Inflammatory macrophage treated with lipopolysaccharide for 4 hours (primary cell): Measurements from ENCODE around the gene ARHGEF17.

Experiments used
- DNase-seq: peaks from one replicate; pipeline ENCODE4 v3.0.0-alpha.2; 2020

Gene ARHGEF17

DNA sequence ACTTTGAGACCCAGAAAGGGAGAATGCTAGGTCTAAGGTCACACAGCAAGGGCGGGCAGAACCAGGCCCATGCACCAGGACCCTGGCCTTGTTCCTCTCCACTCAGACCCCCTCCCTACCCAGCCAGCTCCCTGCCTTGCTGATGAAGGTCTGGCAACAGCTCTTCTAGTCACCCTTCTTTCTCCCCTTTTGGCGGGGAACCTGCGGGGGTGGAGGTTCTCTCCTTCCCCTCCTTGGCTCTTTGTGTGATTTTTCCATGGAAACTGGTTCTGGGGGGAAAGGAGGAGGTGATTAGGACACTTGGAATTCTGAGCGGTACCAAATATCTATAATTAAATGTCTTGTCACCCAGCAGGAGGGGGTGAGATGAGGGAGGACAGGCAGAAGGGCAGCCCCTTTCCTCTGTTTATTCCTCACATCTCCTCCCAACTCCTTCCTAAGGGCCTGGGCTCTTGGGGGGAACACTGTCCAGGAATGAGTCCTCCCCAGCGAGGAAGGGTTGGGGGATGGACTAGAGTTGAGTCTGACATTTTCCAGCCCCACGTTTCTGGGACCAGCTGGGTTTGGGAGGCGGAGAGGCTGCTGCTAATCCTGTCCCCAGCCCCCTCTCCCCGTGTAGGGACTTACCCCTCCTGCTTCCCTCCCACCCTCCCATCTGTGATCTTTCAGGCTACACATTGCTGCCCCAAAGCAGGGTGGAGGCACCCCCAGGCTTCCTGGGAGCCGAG, 7.4 kb downstream of the ARHGEF17 start:
- no peak for DNase-seq

DNA sequence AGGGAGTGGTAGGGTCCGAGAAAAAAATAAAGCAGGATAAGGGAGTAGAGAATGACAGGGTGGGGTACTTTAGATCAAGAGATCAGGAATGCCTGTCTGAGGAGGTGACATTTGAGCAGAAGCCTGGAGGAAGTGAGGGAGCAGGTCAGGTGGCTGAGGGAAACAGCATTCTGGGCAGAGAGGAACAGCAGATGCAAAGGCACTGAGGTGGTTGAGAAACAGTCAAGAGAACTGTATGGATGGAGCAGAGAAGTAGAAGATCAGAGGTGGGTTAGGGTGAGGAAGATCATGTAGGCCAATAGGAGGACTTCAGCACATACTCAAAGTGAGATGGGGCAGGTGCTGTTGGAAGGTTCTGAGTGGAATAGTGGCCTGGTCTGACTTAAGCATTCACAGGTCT, 8.3 kb downstream of the ARHGEF17 start:
- DNase-seq = no peak

DNA sequence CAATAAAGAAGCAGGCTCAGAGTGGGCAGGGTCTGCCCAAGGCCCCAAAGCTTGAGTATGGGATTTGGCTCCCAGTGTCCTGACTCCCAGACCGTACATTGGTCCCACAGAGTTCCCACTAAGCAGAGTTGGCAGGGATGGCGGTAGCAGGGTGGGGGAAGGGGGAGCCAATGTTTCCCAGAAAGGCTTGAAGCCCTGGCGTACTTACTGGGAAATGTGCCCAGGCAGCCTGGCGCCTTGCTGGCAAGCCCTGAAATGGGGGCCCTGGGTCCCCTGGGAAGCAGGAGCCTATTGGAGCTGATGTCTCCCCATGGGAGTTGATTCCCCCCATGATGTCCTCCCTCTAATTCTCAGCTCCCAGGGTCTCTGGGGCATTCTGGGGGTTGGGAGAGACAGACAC, 9.3 kb downstream of the ARHGEF17 start:
- DNase-seq = no peak

DNA sequence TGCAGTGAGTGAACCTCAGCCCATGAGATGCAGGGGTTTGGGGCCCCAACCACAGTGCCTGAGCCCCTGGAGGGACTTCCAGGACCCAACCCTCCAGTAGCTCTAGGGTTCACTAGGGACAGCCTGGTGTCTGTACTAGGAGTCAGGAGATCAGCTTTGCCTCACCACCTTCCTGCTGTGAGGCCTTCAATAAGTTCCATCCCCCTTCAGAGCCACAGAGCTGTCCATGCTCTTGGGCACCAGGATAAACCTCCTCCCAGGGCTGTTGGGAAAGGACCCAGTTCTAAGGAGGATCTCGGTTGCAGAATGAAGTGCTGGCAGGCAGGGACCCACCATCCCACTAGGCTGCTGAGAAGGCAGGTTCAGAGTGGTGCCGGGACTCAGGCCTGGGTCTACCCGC, 9.7 kb downstream of the ARHGEF17 start:
- DNase-seq = no peak

- DNase-seq = no peak
Measured at GRCh38 chr11:73318501-73319011, 10.5 kb downstream of the ARHGEF17 start.

DNA sequence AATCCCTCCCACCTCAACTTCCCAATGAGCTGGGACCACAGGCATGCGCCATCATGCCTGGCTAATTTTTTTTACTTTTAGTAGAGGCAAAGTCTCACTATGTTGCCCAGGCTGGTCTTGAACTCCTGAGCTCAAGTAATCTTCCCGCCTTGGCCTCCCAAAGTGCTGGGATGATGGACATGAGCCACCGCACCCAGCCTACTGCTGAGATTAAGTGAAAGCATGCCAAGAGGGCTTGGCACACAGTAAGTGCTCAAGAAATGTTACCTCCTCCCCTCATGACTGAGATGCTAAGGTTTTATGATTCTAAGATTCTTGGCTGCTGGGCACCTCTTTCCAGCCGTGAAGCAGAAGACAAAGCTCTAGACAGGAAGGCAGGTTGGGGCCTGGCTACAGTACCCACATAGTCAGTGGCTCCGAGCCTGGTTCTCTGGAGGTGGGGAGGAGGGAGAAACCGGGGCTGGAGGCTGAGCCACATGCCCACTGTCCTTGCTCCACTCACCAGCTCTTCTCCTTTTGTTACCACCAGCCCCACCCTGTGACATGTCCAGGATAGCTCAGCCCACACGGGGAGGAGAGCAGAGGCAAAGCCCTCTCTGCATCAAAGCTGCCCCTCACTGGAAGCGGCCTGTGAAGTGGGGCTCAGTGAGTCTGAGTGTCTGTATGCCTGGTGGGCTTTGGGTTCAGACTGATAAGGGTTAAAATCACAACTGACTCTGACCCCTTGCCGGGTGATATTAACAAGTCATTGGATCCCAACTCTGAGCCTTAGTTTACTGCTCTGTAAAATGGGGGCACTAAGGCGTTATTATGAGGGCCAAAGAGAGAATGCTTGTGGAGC, 12.9 kb downstream of the ARHGEF17 start:
- DNase-seq = peak; percentile 21

DNA sequence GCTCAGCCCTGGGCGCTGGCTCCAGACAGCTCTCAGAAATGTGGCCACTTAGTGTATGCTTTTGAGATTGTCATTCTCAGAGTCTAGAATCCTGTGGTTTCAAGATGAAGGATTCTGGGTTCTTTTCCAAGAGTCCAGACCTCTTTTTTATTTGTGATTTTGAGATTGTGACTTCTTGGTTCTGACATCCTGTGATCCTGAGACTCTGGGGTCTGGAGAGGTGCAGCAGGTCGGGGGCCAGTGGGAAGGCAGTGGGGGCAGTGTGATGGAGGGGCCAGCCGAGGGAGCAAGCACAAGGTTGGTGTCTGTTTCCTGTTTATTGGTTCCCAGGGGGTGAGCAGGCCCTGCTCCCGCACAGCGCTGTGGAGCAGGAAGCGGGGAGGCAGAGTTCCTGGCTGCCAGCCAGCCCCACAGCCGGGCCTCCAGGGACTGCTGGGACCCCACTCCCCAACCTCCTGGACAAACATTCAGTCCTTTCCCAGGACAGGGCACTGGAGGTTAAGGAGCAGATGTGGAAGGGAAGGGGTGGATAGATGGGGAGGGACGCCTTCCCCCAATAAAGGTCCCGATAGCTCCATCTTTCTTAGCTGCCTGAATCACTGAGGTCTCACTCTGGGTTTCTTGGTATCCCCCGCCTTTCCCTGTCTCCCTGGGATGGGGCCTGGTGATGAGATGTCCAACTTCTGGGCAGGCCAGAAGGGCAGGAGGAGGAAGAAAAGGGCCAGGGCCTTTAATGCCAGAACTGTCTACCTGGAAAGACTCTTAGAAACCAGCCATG, 13.7 kb downstream of the ARHGEF17 start:
- DNase-seq = no peak

DNA sequence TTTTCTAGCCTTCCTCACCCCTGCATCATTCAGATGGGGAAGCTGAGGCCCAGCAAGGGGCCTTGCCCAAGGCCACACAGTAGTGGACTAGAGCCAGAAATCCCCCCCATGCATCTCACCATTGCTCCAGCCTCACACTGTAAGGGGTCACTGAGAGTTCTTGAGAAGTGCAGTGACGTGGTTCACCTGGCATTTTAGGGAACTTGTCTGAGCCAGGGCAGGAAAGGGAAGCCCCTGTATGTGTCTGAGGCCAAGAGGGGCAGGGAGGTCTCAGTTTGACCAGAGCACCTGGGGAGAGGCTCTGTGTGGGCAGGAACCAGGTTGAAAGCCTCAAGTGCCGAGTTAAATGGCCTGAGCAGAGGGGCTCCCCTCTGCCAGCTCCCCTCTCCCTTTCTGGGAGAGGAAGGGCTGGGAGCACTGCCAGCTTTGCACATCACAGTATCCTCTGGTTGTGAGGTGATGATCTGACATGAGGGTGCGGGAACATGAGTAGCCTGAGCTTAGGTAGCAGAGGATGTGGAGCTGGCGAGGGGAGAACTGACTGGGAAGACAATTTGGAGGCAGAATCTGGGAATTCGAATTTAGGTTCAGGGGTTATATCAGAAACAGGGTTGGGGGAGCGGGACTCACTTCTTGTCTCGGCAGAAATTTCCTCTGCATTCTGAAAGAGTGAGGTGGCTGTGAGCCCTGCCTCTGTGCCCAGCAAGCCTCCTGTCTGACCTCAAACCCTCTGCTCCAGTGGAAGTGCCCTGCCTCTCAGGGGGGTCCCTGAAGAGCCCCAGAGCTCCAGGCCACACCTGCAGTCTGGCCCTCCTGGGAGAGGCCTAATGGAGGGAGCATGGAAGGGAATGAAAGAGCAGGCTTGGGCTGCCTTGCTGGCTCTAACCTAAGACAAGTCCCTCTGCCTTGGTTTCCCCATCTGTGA, 14.6 kb downstream of the ARHGEF17 start:
- no peak for DNase-seq

GRCh38 chr11:73323464-73323863, 15.4 kb downstream of the ARHGEF17 start:
- DNase-seq = no peak

DNA sequence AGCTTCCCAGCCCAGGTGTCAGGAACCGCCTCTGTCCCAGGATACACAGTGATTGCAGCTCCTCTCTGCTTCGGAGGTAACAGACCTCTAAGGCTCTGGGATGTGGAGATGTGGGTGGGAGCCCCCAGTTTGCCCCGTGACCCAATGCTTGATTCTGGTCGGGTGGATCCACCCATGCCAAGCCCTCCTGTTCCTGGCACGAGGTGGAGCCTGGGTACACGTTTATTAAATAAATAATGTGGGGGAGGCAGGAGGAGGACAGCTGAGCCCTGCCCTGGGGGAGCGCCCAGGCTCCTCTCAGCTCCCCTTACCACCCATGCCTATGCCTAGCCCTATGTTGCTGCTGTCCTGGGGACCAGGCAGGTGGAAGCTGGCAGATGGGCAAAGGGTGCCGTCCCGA, 16.0 kb downstream of the ARHGEF17 start:
- DNase-seq = no peak

DNA sequence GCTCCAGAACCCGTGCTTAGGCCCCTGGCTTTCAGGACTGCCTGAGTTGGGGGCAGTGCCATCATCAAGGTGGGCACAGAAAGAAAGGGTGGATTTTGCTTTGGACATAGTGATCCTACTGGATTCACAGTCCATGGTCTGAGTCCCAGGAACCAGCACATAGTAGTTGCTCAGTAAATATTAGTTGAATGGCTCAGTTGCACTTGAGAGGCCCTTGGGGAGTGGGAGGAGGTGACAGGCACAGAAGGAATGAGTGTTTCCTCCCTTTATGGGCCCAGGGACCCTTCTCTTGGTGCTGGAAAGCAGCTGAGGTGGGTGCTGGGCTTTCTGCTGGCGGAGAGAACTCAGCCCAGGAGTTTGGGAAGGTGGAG, 16.6 kb downstream of the ARHGEF17 start:
- no peak for DNase-seq

DNA sequence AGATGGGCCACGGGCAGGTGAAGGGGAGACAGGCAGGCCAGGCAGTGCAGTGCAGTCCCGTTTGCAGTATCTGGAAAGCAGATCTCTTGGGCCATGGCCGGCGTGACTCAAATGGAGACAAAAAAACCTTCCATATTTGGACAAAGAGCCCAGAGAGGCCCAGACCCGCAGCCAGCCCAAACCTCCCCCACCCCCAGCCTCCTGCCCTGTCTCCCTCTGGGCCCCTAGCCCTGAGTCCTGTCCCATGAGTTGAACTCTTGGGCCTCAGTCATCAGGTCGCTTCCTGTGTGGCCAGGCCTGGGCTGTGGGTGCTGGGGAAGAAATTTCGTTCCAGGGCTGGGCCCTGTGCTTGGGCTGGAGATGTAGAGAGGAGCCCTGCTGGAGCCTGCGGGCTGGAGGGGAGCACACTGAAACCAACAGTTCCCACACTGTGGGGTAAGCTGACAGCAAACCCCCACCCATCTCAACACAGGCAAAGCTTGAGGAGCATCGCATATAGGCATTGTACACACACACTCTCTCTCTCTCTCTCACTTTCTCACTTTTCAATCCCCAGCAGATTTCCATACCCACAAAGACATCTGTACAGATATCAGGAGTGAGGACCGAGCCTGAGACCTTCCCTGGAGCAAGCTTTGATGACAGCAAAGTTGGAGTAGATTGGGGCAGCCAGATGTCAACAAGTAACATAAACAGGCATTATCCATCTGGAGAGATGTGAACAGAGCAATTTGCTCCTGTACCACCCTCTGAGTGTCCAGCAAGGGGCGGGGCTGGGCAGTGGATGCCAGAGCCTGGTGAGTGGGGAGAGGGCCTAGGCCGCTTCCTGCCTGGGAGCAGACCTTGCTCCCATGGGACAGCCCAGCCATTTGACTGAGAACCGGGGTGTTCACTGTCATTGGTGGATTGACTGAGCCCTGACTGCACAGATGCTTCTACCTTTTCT, 17.2 kb downstream of the ARHGEF17 start:
- no peak for DNase-seq

- DNase-seq = no peak
Measured at GRCh38 chr11:73326929-73327811, 19.1 kb downstream of the ARHGEF17 start.

GRCh38 chr11:73327812-73328364, 19.8 kb downstream of the ARHGEF17 start:
- no peak for DNase-seq

DNA sequence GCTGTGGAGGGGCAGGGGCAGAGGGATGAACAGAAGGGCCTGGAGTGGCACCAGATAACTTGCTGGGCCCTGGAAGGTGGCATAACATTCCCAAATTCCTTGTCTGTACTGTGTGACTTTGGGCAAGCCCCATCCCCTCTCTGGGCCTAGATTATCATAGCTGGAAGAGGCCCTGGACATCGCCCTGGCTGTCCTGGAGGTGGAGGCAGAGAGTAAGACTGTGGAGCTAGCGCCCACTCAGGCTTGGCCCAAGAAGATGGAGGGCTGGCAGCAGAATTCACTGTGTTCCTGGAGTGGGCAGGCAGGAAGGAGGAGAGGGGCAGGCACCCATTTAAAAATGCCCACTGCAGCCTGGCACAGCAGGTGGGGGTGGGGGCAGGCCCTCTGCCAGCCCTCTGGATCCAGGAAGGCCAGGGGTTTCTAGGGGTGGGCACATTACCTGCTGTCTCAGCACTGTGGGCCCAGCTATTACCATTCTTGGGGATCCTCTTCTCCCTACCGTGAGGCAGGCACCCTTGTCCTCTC, 22.6 kb downstream of the ARHGEF17 start:
- peak; percentile 26 for DNase-seq

DNA sequence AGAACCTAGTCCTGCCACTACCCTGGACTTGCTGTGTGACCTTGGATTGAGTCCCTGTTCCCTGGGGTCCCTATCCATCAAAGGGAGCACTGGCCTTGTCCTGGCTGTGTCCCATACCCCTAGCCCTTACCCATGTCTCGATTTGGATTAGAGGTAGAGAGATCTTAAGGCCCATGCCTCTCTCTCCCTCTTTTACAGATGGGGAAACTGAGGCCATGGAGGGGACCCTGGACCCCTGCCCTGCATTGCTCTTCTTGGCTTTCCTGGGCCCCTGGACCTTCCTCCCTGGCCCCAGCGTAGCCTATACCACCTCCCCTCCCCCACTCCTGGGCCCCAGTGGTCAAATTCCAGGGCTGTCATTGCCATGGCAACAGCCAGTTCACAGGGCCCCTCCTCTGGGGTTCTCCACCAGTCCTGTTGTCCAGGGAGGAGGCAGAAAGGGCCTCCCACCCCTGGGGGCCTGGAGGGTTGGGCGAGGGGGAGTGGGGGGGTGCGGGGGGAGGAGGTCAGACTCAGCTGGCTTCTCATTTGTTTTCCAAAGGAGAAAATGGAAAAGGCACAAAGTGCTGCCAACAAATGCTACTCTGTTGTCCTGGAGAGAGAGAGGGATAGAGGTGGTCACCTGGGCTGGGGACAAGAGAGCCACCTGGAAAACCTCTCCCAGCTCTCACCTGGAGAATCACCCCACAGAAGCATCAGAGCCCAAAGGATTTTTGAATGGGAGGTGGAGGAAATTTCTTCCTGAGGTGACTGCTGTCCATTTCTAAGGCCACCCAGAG, 23.3 kb downstream of the ARHGEF17 start:
- no peak for DNase-seq

DNA sequence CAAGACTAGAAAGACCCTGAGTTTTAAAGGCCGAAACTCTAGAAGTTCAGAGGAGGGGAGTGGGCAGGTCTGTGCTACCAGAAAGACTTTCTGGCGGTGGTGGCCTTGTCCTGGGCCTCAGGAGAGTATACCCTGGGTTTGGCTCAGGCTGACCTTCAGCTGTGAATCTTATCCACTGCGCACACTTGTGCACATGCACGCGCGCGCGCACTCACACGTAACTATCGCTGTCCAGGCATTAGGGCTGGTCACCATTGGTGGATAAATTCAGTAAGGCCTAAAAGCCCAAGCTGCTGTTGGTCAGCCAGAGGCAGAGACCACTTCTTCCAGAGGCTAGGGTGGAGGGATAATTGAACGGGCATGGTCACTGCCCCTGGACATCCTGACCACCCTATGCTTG, 25.1 kb downstream of the ARHGEF17 start:
- no peak for DNase-seq

DNA sequence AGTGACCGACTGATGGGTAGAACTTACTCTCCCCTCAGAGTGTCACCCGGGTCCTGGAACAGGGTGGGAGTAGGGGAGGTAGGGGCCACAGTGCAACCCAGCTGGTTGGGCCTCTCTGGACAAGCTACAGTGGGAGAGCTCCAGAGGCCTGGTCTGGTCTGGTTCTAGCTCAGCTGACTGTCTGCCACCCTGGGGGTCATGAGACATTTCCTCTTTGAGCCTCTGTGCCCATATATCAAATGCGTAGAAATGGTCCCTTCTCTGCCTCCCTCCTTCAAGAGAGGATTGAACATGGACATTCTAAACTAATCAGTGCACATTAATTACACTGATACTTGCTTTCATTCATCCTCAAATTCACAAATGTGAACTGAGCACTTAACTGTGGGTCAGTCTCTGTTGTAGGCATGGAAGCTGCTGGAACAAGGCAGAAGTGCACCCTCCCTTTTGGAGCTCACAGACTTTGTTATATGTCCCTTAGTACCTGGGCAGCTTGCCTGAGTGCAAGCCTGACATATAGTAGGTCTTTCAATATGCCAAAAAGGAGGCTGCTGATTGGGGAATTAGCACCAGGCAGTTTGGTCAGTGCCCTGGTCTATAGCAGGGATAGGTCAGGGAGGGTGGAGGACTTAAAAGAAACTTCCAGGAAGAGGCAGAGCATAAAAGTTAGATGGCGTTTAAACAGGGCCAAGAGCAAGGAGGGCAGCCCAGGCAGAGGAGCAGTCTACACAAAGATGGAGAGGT, 25.7 kb downstream of the ARHGEF17 start:
- DNase-seq = no peak
